ENCODE data around the gene IGBP1.

GRCh38 chrX:70089604-70090297 is 43.5 kb upstream of the IGBP1 start:
- TF ChIP-seq CTCF (IDR thresholded peaks at IDR 0.05 in 8 of 11, conservative IDR thresholded peaks at IDR 0.05 in 3 of 11) (no peak), POLR2AphosphoS5 (IDR thresholded peaks at IDR 0.05) (no peak)

Data from spleen (tissue), 7 donors.